NCI-H128 (cell line): ENCODE measurements around the gene CACHD1.

Experiments
- DNase-seq: peaks from one replicate; lab custom pipeline; 2025; ENCODE audit not compliant: unreplicated experiment; lab: John Stamatoyannopoulos, UW

CACHD1 gene

DNA sequence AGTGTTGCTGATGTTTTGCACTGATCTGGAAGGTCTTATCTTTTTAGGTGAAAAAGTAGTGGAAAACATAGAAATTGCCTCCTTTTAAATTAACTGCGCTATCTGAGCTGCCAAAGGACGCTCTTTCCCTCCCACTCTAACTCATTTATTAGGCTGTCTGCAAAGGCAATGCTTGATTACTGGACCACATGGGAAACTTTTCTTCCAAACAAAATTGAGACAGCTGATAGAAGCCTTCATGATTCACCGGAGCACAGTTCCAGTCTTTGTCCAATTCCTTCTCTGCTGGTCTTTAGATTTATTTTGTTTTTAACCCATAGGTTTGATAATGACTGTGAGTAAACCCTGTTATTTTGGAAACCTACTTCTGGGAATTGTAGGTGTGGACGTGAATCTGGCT lies 181.9 kb downstream of the CACHD1 start:
- no peak for DNase-seq

DNA sequence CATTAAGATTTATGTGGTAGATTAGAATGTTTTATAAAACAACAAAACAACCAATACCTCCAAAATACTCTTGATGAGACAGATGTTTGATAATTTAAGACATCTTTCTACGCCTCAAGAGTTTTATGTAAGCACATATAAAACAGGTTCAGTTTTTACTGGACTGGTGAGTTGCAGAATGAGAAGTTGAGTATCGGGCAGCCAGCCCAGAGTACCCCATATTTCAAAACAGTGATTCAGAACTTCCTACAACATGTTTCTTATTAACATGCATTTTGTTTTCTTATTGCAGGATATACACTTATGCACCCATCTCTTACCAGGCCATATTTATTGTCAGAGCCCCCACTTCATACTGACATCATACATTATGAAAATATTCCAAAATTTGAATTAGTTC lies 183.5 kb downstream of the CACHD1 start:
- DNase-seq = no peak

- no peak for DNase-seq
Measured at GRCh38 chr1:64654519-64655341, 184.8 kb downstream of the CACHD1 start.

DNA sequence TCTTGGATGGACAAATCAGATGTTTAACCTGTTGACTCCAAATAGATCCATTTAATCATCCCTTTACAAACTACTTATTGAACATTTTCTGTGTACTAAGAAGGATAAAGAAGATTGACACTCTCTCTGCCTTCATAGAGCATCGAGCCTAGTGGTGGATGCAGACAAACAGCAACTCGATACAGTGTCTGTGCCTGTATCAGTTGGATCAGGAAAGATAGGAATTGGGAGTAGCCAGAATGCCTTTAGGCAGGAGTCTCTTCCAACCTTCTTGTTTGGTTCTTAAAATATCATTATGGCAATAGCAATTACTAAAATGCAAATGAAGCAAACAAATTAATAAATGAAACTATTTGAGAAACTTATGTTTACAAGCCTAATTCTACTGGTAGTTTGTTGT lies 185.9 kb downstream of the CACHD1 start:
- no peak for DNase-seq

- DNase-seq = no peak
Measured at GRCh38 chr1:64659478-64660138, 189.7 kb downstream of the CACHD1 start.

GRCh38 chr1:64663668-64664067 lies 193.7 kb downstream of the CACHD1 start:
- no peak for DNase-seq

- peak; percentile 42 for DNase-seq
Measured at GRCh38 chr1:64664299-64664698, 194.4 kb downstream of the CACHD1 start.

DNA sequence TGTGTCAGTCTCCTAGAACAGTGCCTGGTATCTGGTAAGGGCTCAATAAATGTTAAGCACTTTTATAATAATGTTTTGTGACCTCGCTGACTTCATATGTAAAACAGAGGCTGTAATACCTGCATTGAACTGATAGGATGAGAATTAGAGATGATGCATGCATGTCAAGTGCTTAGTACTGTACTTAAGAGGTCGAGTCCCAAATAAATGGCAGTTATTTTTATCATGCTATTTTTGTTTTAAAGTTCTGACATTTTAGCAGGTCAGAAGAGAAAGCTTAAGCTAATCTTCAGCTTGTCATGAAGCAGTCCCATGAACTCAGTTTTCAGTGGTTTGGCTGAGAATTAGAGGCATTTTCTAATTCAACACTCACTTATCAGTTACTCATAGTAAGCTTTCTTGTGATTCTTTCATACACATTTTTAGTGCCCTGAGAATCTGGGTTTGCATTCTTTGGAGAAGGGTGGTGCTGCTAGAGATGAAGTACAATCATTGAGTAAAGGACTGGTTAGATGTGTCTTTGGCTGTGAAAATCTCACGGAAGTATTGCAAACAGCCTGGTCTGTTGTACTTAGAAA lies 199.3 kb downstream of the CACHD1 start:
- DNase-seq = no peak

GRCh38 chr1:64675718-64676345 lies 205.9 kb downstream of the CACHD1 start:
- DNase-seq = no peak

DNA sequence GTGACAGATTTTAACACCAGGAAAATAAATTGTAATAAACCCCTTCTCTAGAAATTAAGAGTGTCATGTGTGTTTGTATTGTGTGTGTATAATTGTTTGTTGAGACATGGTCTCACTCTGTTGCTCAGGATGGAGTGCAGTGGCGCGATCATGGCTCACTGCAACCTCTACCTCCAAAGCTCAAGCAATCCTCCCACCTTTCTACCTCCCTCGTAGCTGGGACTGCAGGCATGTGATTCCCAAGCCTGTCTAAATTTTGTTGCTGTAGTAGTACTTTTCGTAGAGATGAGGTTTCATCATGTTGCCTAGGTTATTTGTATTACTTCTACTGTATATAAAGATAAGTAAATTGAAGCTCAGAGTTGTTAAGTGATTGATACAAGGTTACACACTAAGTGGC lies 206.5 kb downstream of the CACHD1 start:
- no peak for DNase-seq

- DNase-seq = no peak
Measured at GRCh38 chr1:64677532-64677931, 207.6 kb downstream of the CACHD1 start.

DNA sequence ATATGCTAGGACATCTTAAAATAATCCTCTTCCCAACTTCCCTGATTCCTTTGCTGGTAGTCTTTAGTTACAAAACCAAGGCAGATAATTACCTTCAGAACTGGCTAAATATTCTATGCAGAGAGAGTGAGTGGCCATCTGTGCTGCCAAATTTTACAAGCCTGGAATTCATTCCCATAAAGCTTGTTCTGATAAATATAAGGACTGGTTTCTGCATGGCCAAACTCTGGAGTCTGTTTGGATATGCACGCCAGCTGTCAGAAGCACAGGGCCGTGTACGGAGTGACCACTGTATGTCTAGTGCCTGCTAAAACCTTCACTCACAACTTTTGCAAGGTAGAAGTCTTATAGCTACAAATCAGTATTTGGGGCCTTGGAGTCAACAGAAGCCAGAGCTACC lies 208.4 kb downstream of the CACHD1 start:
- no peak for DNase-seq

- peak; percentile 4 for DNase-seq
Measured at GRCh38 chr1:64679177-64679576, 209.2 kb downstream of the CACHD1 start.

DNA sequence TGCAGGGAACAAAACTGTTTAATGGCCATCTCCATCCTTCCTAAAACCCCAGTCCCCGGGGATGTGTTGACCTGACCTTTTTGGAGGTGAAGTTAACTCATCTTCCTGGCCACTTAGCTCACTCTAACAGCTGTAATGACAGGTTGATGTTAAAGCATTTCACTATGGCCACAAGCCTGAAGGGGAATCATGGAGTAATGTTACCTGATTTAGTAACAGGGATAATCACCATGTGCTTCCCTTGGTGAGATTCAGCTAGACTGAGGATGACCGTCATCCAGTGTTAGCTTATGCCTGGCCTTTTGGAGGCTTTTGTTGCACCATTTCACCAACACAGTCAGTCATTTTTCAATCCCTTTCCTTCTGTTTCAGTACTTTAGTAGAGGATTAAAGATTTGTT lies 210.7 kb downstream of the CACHD1 start:
- no peak for DNase-seq

DNA sequence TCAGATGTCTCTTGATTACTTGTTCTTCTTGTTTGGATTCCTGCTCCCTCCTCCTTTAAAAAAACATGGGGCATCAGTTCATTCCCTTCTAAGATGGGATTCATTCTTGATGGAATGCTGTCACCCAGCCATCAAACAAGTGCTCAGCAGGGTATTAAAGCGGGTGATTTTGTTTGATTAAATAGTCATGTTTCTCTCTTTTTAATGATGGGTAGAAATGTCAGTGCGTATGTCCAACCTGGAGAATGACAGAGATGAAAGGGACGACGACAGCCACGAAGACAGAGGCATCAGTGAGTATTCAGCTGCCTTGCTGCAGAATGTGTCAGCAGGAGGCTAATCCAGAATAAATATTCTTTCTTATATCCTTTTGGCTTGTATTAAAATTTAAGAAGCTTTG lies 211.1 kb downstream of the CACHD1 start:
- DNase-seq = no peak

GRCh38 chr1:64683419-64683818 lies 213.5 kb downstream of the CACHD1 start:
- DNase-seq = no peak

DNA sequence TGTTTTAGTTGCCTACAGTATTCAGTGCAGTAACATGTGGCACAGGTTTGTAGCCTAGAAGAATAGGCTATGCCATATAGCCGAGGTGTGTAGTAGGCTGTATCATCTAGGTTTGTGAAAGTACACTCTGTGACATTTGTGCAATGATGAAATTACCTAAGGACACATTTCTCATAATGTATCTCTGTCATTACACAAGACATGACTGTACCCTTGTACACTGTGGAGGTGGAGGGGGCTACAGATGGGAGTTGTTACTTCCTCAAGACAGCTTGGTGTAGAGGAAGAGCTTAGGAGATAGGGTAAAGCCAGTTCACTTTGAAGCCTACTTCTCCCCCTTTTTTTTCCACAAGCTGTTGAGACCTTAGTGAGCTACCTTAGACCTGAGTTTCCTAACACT lies 215.3 kb downstream of the CACHD1 start:
- no peak for DNase-seq

- no peak for DNase-seq
Measured at GRCh38 chr1:64685765-64686341, 215.9 kb downstream of the CACHD1 start.

- DNase-seq = no peak
Measured at GRCh38 chr1:64686828-64687724, 217.1 kb downstream of the CACHD1 start.

GRCh38 chr1:64687725-64688327 lies 217.9 kb downstream of the CACHD1 start:
- no peak for DNase-seq
